ENCODE measurements around the gene PPP2R2C. TPM values are rescaled to one million over a fixed set of nuclear protein-coding genes. Genes with fewer than 3 reads are reported as not detected.

The PPP2R2C gene
- total RNA-seq = not detected

GRCh38 chr4:6472387-6473263 lies at the start of gene PPP2R2C:
Gene PPP2R2C, minus strand, starts transcription at chr4:6472614. Its CDS starts 385 bp downstream, at chr4:6472229.
- Histone ChIP-seq H3K36me3 (ENCODE audit: control insufficient read depth in 3 of 3, insufficient read depth in 3 of 3, low read length in 3 of 3) (no peaks in the 10 kb centered on the region), H3K9ac (ENCODE audit: low read depth in 1 of 3, low read length in 3 of 3) (no peak within 1 kb of the TSS), H3K4me3 (ENCODE audit: low read length in 3 of 3) (no peak within 1 kb of the TSS), H3K4me1 (ENCODE audit: control insufficient read depth in 3 of 3, insufficient read depth in 3 of 3, low read length in 3 of 3) (peaks cover 5 to 7% (median 6%) of the 10 kb centered on the region in 3 donors), H3K9me3 (ENCODE audit: control insufficient read depth in 3 of 3, low read length in 3 of 3) (no peaks in the 10 kb centered on the region), H3K27ac (ENCODE audit: low read depth, low read length) (no peak within 1 kb of the TSS), H3K27me3 (ENCODE audit: control insufficient read depth in 3 of 3, insufficient read depth in 3 of 3, low read length in 3 of 3) (peaks cover 64 to 75% (median 66%) of the 10 kb centered on the region in 3 donors)

- no peak overlapping the region for H3K4me3 ChIP-seq (ENCODE audit: low read length in 3 of 3)
- no peak overlapping the region for H3K27ac ChIP-seq (ENCODE audit: low read depth, low read length)
- peaks cover 0 to 3% (median 0%) of the 10 kb centered on the region in 3 donors for H3K9me3 ChIP-seq (ENCODE audit: control insufficient read depth in 3 of 3, low read length in 3 of 3)
- no peaks in the 10 kb centered on the region for H3K36me3 ChIP-seq (ENCODE audit: control insufficient read depth in 3 of 3, insufficient read depth in 3 of 3, low read length in 3 of 3)
- no peak overlapping the region for H3K9ac ChIP-seq (ENCODE audit: low read depth in 1 of 3, low read length in 3 of 3)
- no peaks in the 10 kb centered on the region for H3K4me1 ChIP-seq (ENCODE audit: control insufficient read depth in 3 of 3, insufficient read depth in 3 of 3, low read length in 3 of 3)
- H3K27me3 ChIP-seq (ENCODE audit: control insufficient read depth in 3 of 3, insufficient read depth in 3 of 3, low read length in 3 of 3) = peaks cover 0 to 15% (median 6%) of the 10 kb centered on the region in 3 donors
Measured at GRCh38 chr4:6520978-6521377, 48.6 kb upstream of the PPP2R2C start.

- H3K36me3 ChIP-seq (ENCODE audit: control insufficient read depth in 3 of 3, insufficient read depth in 3 of 3, low read length in 3 of 3) = no peaks in the 10 kb centered on the region
- H3K4me1 ChIP-seq (ENCODE audit: control insufficient read depth in 3 of 3, insufficient read depth in 3 of 3, low read length in 3 of 3) = no peaks in the 10 kb centered on the region
- no peak overlapping the region for H3K4me3 ChIP-seq (ENCODE audit: low read length in 3 of 3)
- peaks cover 0 to 16% (median 6%) of the 10 kb centered on the region in 3 donors for H3K27me3 ChIP-seq (ENCODE audit: control insufficient read depth in 3 of 3, insufficient read depth in 3 of 3, low read length in 3 of 3)
- H3K27ac ChIP-seq (ENCODE audit: low read depth, low read length) = no peak overlapping the region
- peaks cover 0 to 3% (median 0%) of the 10 kb centered on the region in 3 donors for H3K9me3 ChIP-seq (ENCODE audit: control insufficient read depth in 3 of 3, low read length in 3 of 3)
- H3K9ac ChIP-seq (ENCODE audit: low read depth in 1 of 3, low read length in 3 of 3) = no peak overlapping the region
Measured at GRCh38 chr4:6520051-6520636, 47.7 kb upstream of the PPP2R2C start.

- peaks cover 3 to 12% (median 6%) of the 10 kb centered on the region in 3 donors for H3K27me3 ChIP-seq (ENCODE audit: control insufficient read depth in 3 of 3, insufficient read depth in 3 of 3, low read length in 3 of 3)
- no peaks in the 10 kb centered on the region for H3K4me1 ChIP-seq (ENCODE audit: control insufficient read depth in 3 of 3, insufficient read depth in 3 of 3, low read length in 3 of 3)
- no peak overlapping the region for H3K9ac ChIP-seq (ENCODE audit: low read depth in 1 of 3, low read length in 3 of 3)
- no peaks in the 10 kb centered on the region for H3K36me3 ChIP-seq (ENCODE audit: control insufficient read depth in 3 of 3, insufficient read depth in 3 of 3, low read length in 3 of 3)
- H3K9me3 ChIP-seq (ENCODE audit: control insufficient read depth in 3 of 3, low read length in 3 of 3) = peaks cover 0 to 8% (median 3%) of the 10 kb centered on the region in 3 donors
- no peak overlapping the region for H3K27ac ChIP-seq (ENCODE audit: low read depth, low read length)
- H3K4me3 ChIP-seq (ENCODE audit: low read length in 3 of 3) = no peak overlapping the region
Measured at GRCh38 chr4:6517171-6517570, 44.8 kb upstream of the PPP2R2C start.

GRCh38 chr4:6516762-6517161 lies 44.3 kb upstream of the PPP2R2C start:
- Histone ChIP-seq H3K4me1 (ENCODE audit: control insufficient read depth in 3 of 3, insufficient read depth in 3 of 3, low read length in 3 of 3) (no peaks in the 10 kb centered on the region), H3K36me3 (ENCODE audit: control insufficient read depth in 3 of 3, insufficient read depth in 3 of 3, low read length in 3 of 3) (no peaks in the 10 kb centered on the region), H3K27ac (ENCODE audit: low read depth, low read length) (no peak overlapping the region), H3K27me3 (ENCODE audit: control insufficient read depth in 3 of 3, insufficient read depth in 3 of 3, low read length in 3 of 3) (peaks cover 3 to 12% (median 6%) of the 10 kb centered on the region in 3 donors), H3K9ac (ENCODE audit: low read depth in 1 of 3, low read length in 3 of 3) (no peak overlapping the region), H3K4me3 (ENCODE audit: low read length in 3 of 3) (no peak overlapping the region), H3K9me3 (ENCODE audit: control insufficient read depth in 3 of 3, low read length in 3 of 3) (peaks cover 0 to 8% (median 3%) of the 10 kb centered on the region in 3 donors)

GRCh38 chr4:6516281-6516680 lies 43.9 kb upstream of the PPP2R2C start:
- Histone ChIP-seq H3K9me3 (ENCODE audit: control insufficient read depth in 3 of 3, low read length in 3 of 3) (peaks cover 0 to 8% (median 3%) of the 10 kb centered on the region in 3 donors), H3K9ac (ENCODE audit: low read depth in 1 of 3, low read length in 3 of 3) (no peak overlapping the region), H3K4me1 (ENCODE audit: control insufficient read depth in 3 of 3, insufficient read depth in 3 of 3, low read length in 3 of 3) (no peaks in the 10 kb centered on the region), H3K27me3 (ENCODE audit: control insufficient read depth in 3 of 3, insufficient read depth in 3 of 3, low read length in 3 of 3) (peaks cover 3 to 12% (median 6%) of the 10 kb centered on the region in 3 donors), H3K4me3 (ENCODE audit: low read length in 3 of 3) (no peak overlapping the region), H3K36me3 (ENCODE audit: control insufficient read depth in 3 of 3, insufficient read depth in 3 of 3, low read length in 3 of 3) (no peaks in the 10 kb centered on the region), H3K27ac (ENCODE audit: low read depth, low read length) (no peak overlapping the region)

- H3K36me3 ChIP-seq (ENCODE audit: control insufficient read depth in 3 of 3, insufficient read depth in 3 of 3, low read length in 3 of 3) = no peaks in the 10 kb centered on the region
- H3K9ac ChIP-seq (ENCODE audit: low read depth in 1 of 3, low read length in 3 of 3) = no peak overlapping the region
- no peaks in the 10 kb centered on the region for H3K4me1 ChIP-seq (ENCODE audit: control insufficient read depth in 3 of 3, insufficient read depth in 3 of 3, low read length in 3 of 3)
Measured at GRCh38 chr4:6513678-6514077, 41.3 kb upstream of the PPP2R2C start.

GRCh38 chr4:6509587-6509986 lies 37.2 kb upstream of the PPP2R2C start:
- Histone ChIP-seq H3K27me3 (ENCODE audit: control insufficient read depth in 3 of 3, insufficient read depth in 3 of 3, low read length in 3 of 3) (peaks cover 0 to 7% (median 4%) of the 10 kb centered on the region in 3 donors), H3K36me3 (ENCODE audit: control insufficient read depth in 3 of 3, insufficient read depth in 3 of 3, low read length in 3 of 3) (no peaks in the 10 kb centered on the region), H3K9me3 (ENCODE audit: control insufficient read depth in 3 of 3, low read length in 3 of 3) (peaks cover 0 to 8% (median 6%) of the 10 kb centered on the region in 3 donors), H3K4me1 (ENCODE audit: control insufficient read depth in 3 of 3, insufficient read depth in 3 of 3, low read length in 3 of 3) (no peaks in the 10 kb centered on the region), H3K27ac (ENCODE audit: low read depth, low read length) (no peak overlapping the region), H3K9ac (ENCODE audit: low read depth in 1 of 3, low read length in 3 of 3) (no peak overlapping the region), H3K4me3 (ENCODE audit: low read length in 3 of 3) (no peak overlapping the region)

More at GRCh38 chr4:6513678-6514077, 41.3 kb upstream of the PPP2R2C start:
- peaks cover 2 to 8% (median 3%) of the 10 kb centered on the region in 3 donors for H3K9me3 ChIP-seq (ENCODE audit: control insufficient read depth in 3 of 3, low read length in 3 of 3)
- H3K4me3 ChIP-seq (ENCODE audit: low read length in 3 of 3) = no peak overlapping the region
- peaks cover 0 to 3% (median 2%) of the 10 kb centered on the region in 3 donors for H3K27me3 ChIP-seq (ENCODE audit: control insufficient read depth in 3 of 3, insufficient read depth in 3 of 3, low read length in 3 of 3)
- no peak overlapping the region for H3K27ac ChIP-seq (ENCODE audit: low read depth, low read length)

GRCh38 chr4:6507345-6507744 lies 34.9 kb upstream of the PPP2R2C start:
- Histone ChIP-seq H3K27ac (ENCODE audit: low read depth, low read length) (no peak overlapping the region), H3K27me3 (ENCODE audit: control insufficient read depth in 3 of 3, insufficient read depth in 3 of 3, low read length in 3 of 3) (peaks cover 0 to 10% (median 7%) of the 10 kb centered on the region in 3 donors), H3K4me1 (ENCODE audit: control insufficient read depth in 3 of 3, insufficient read depth in 3 of 3, low read length in 3 of 3) (no peaks in the 10 kb centered on the region), H3K9me3 (ENCODE audit: control insufficient read depth in 3 of 3, low read length in 3 of 3) (peaks cover 2 to 8% (median 5%) of the 10 kb centered on the region in 3 donors), H3K9ac (ENCODE audit: low read depth in 1 of 3, low read length in 3 of 3) (no peak overlapping the region), H3K4me3 (ENCODE audit: low read length in 3 of 3) (no peak overlapping the region), H3K36me3 (ENCODE audit: control insufficient read depth in 3 of 3, insufficient read depth in 3 of 3, low read length in 3 of 3) (no peaks in the 10 kb centered on the region)

Measured in skeletal muscle tissue (tissue), 4 donors.